GM12891 (cell line): Measurements from ENCODE around the gene IL1RAPL1.

Source experiments
- POLR2A ChIP-seq: IDR thresholded peaks from 2 replicates; pipeline ENCODE4 v1.6.1; 2011; ENCODE audit warnings: low read depth, low read length, control low read depth
- POLR2AphosphoS5 ChIP-seq: IDR thresholded peaks from 2 replicates; pipeline ENCODE4 v1.6.1; 2011; ENCODE audit warnings: low read depth, low read length, control low read depth
- SPI1 ChIP-seq: IDR thresholded peaks from 2 replicates; pipeline ENCODE4 v1.6.1; 2011; ENCODE audit warnings: low read depth, low read length, control low read depth
- TAF1 ChIP-seq: IDR thresholded peaks from 2 replicates; pipeline ENCODE4 v1.6.1; 2011; ENCODE audit warnings: low read depth, low read length, control low read depth

DNA sequence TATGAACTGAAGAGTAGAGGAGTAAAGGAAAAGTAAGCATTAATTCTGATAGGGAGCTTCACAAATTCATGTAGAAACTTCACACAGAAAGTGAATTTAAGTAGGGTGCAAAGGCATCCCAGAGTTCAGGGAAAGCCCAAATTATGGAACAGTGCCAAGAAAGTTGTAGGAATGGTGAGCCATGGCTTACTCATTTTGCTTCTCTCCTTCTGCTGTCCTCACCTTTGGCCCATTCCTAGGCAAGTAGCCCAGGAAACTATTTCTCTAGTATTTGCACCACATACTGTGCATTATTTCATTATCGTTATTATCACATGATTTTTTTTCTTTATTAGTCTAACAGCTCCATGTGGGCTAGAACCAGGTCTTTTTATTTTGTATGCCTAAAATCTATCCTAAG is 34.9 kb upstream of the IL1RAPL1 start:
- TF ChIP-seq SPI1: no peak
- TF ChIP-seq POLR2A: no peak
- no peak for TF ChIP-seq TAF1
- no peak for TF ChIP-seq POLR2AphosphoS5
